Kidney (tissue), 14 donors: ENCODE data around the gene SPEF1. TPM values are rescaled to one million over a fixed set of nuclear protein-coding genes. Genes with fewer than 3 reads are reported as not detected.

ENCODE experiments used
- DNase-seq, 5 donors: peaks; one replicate each; pipeline ENCODE4 v3.0.0-alpha.2; 2013 to 2020
- FAIRE-seq: peaks from 2 replicates; lab custom pipeline; 2012; peaks lifted over from hg19 to GRCh38; lab: Jason Lieb, UNC
- H3K27ac ChIP-seq, 2 donors: one replicate each; pipeline ENCODE4 v1.7.0; 2013; ENCODE audit warnings: low read depth in 2 of 2, low read length in 2 of 2, inconsistent platforms in 1 of 2
- H3K27me3 ChIP-seq: one replicate; pipeline ENCODE4 v1.7.1; 2013; ENCODE audit warnings: low read length, inconsistent platforms; ENCODE audit not compliant: control insufficient read depth, insufficient read depth
- H3K36me3 ChIP-seq, 3 donors: one replicate each; pipeline versions ENCODE4 v1.7.0 to v1.7.1; 2013; ENCODE audit warnings: low read length in 3 of 3, control low read depth in 1 of 3, inconsistent platforms in 1 of 3; ENCODE audit not compliant: insufficient read depth in 3 of 3, control insufficient read depth in 2 of 3
- H3K4me1 ChIP-seq, 3 donors: one replicate each; pipeline versions ENCODE4 v1.7.0 to v1.7.1; 2013; ENCODE audit warnings: low read length in 3 of 3, inconsistent platforms in 1 of 3, low read depth in 1 of 3; ENCODE audit not compliant: control insufficient read depth in 2 of 3, insufficient read depth in 2 of 3
- H3K4me3 ChIP-seq, 3 donors: one replicate each; pipeline versions ENCODE4 v1.7.0 to v1.8.1; 2013; ENCODE audit warnings: low read length in 3 of 3, control low read depth in 1 of 3, inconsistent platforms in 1 of 3
- H3K9ac ChIP-seq, 3 donors: one replicate each; pipeline versions ENCODE4 v1.7.0 to v1.7.1; 2013; ENCODE audit warnings: low read length in 3 of 3, control low read depth in 1 of 3, inconsistent platforms in 1 of 3
- H3K9me3 ChIP-seq, 3 donors: one replicate each; pipeline versions ENCODE4 v1.7.0 to v1.7.1; 2013; ENCODE audit warnings: low read length in 3 of 3, control low read depth in 1 of 3, inconsistent platforms in 1 of 3; ENCODE audit not compliant: control insufficient read depth in 2 of 3, insufficient read depth in 1 of 3
- CTCF ChIP-seq: IDR thresholded peaks from 3 replicates; pipeline ENCODE4 v1.5.1; 2012; ENCODE audit warnings: mild to moderate bottlenecking, moderate library complexity, borderline replicate concordance; ENCODE audit not compliant: insufficient read depth; ENCODE audit errors: extremely low read depth
- intact Hi-C: fragments of 100-400 bp; cut with DNase I; formaldehyde crosslinking; loops from one replicate; pipeline ENCODE4 v1.11.1; 2022
- polyA plus RNA-seq: library from polyadenylated mRNA; stranded (reverse); fragments of 350-450 nt; fragmentation: Illumina TruSeq; extraction: RNeasy Lipid Tissue Mini Kit (QIAGEN cat#74804); gene quantifications from one replicate; pipeline ENCODE4 v1.2.3, GENCODE V29; 2014; ENCODE audit warnings: low read depth, low replicate concordance; ENCODE audit not compliant: insufficient read depth
- total RNA-seq: library from RNA; stranded (reverse); fragmentation: NEBNext Ultra II Directional; extraction: Animal tissue kit (Norgen Biotek cat#: 25700); gene quantifications from one replicate; pipeline ENCODE4 v1.2.1, GENCODE V29; 2021
- donor health status: control.
- donor health status: control.
- donor health status: control.
- donor health status: control.
- donor health status: control.
- donor health status: DM: yes; HTN: yes; CAD: no.
- donor health status: Normal renal cell carcinoma (clear cell type).

SPEF1 gene
- total and polyA plus RNA-seq, 2 donors from 2014 or later, result 3.4 to 3.8 TPM

GRCh38 chr20:3766422-3767109 lies 14.7 kb downstream of the SPEF1 start:
- H3K4me3 ChIP-seq, result peak overlapping the region in 2 of 3 donors; percentile 54 to 85
- no peaks in the 10 kb centered on the region for H3K9me3 ChIP-seq
- H3K9ac ChIP-seq, result peak overlapping the region in 1 of 3 donors; percentile 46
- no peaks in the 10 kb centered on the region for H3K27me3 ChIP-seq
- TF ChIP-seq CTCF, result no peak
- no peaks in the 10 kb centered on the region for H3K36me3 ChIP-seq
- peaks cover 0 to 14% (median 4%) of the 10 kb centered on the region in 3 donors for H3K4me1 ChIP-seq
- no peak overlapping the region for H3K27ac ChIP-seq
- intact Hi-C loops, result no loop called here
- FAIRE-seq, result no peak
- DNase-seq, result peak in 2 of 5 donors; percentile 51 to 62

GRCh38 chr20:3765171-3765882 lies 15.9 kb downstream of the SPEF1 start:
- peaks cover 0 to 14% (median 4%) of the 10 kb centered on the region in 3 donors for H3K4me1 ChIP-seq
- intact Hi-C loops, result no loop called here

GRCh38 chr20:3764659-3765058 lies 16.6 kb downstream of the SPEF1 start:
- H3K27ac ChIP-seq, result no peak overlapping the region
- DNase-seq (peak in 1 of 5 donors; percentile 66), FAIRE-seq (no peak)
- TF ChIP-seq CTCF, result no peak
- H3K4me1 ChIP-seq, result peaks cover 0 to 14% (median 4%) of the 10 kb centered on the region in 3 donors
- H3K9ac ChIP-seq, result no peak overlapping the region
- H3K27me3 ChIP-seq, result no peaks in the 10 kb centered on the region
- no peaks in the 10 kb centered on the region for H3K36me3 ChIP-seq
- no peaks in the 10 kb centered on the region for H3K9me3 ChIP-seq
- intact Hi-C loops, result no loop called here
- H3K4me3 ChIP-seq, result no peak overlapping the region

More at GRCh38 chr20:3765171-3765882, 15.9 kb downstream of the SPEF1 start:
- no peak overlapping the region for H3K9ac ChIP-seq
- no peak for TF ChIP-seq CTCF
- no peak overlapping the region for H3K4me3 ChIP-seq
- no peaks in the 10 kb centered on the region for H3K9me3 ChIP-seq
- no peaks in the 10 kb centered on the region for H3K36me3 ChIP-seq
- H3K27ac ChIP-seq, result no peak overlapping the region
- no peaks in the 10 kb centered on the region for H3K27me3 ChIP-seq
- DNase-seq, result peak in 2 of 5 donors; percentile 45 to 69
- no peak for FAIRE-seq
